WTC11 (cell line): ENCODE measurements around the gene NPLOC4.

Experiments used
- IRF2 ChIP-seq: sonication (generic); formaldehyde crosslinking; IDR thresholded peaks from 2 replicates; pipeline ENCODE4 v1.8.0; 2022; ENCODE audit warnings: low read depth, missing genetic modification reagents, borderline replicate concordance
- TCF7 ChIP-seq: sonication (generic); formaldehyde crosslinking; IDR thresholded peaks from 2 replicates; pipeline ENCODE4 v1.8.0; 2022; ENCODE audit warnings: mild to moderate bottlenecking, low read depth, missing genetic modification reagents, moderate library complexity
- ZNF671 ChIP-seq: fragments of 250-450 bp; sonication (Bioruptor Pico); IDR thresholded peaks from 2 replicates; pipeline ENCODE4 v1.8.0; 2021; ENCODE audit warnings: mild to moderate bottlenecking
- TF ChIP-seq, protein P1 (sequence below): fragments of 200-600 bp; IDR thresholded peaks from 2 replicates; pipeline ENCODE4 v1.8.0; 2022; ENCODE audit warnings: antibody characterized with exemption
- TF ChIP-seq, protein P2 (sequence below): sonication (generic); formaldehyde crosslinking; IDR thresholded peaks from 2 replicates; pipeline ENCODE4 v1.8.0; 2022; ENCODE audit warnings: mild to moderate bottlenecking, missing genetic modification reagents
- TF ChIP-seq, protein P3 (sequence below): fragments of 250-450 bp; sonication (Bioruptor Pico); IDR thresholded peaks from 2 replicates; pipeline ENCODE4 v2.1.2; 2022; ENCODE audit warnings: mild to moderate bottlenecking, moderate library complexity
- TF ChIP-seq, protein P4 (sequence below): sonication (generic); formaldehyde crosslinking; IDR thresholded peaks from 2 replicates; pipeline ENCODE4 v1.8.1; 2022; ENCODE audit warnings: missing genetic modification reagents, borderline replicate concordance
- TF ChIP-seq, protein P5 (sequence below): sonication (generic); formaldehyde crosslinking; conservative IDR thresholded peaks from 2 replicates; pipeline ENCODE4 v1.8.1; 2023; ENCODE audit warnings: mild to moderate bottlenecking, low read depth, missing genetic modification reagents, moderate library complexity

DNA sequence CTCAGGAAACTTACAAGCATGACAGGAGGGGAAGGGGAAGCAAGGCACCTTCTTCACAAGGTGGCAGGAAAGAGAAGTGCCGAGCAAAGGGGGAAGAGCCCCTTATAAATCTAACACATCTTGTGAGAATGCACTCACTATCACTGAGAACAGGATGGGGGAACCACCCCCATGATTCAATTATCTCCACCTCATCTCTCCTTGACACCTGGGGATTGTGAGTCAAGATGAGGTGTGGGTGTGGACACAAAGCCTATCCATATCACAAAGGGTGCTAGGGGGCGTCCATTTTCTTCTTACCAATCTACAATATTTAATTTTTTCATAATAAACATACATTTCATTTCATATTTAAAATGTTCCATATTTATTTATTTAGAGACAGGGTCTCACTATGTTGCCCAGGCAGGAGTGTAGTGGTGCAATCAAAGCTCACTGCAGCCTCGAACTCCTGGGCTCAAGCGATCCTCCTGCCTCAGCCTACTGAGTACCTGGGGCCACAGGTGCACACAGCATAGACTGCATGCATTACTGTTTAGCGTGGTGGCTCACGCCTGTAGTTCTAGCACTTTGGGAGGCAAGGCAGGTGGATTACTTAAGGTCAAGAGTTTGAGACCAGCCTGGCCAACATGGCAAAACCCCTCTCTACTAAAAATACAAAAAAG is 58.2 kb downstream of the NPLOC4 start:
- TF ChIP-seq, protein P1, sequence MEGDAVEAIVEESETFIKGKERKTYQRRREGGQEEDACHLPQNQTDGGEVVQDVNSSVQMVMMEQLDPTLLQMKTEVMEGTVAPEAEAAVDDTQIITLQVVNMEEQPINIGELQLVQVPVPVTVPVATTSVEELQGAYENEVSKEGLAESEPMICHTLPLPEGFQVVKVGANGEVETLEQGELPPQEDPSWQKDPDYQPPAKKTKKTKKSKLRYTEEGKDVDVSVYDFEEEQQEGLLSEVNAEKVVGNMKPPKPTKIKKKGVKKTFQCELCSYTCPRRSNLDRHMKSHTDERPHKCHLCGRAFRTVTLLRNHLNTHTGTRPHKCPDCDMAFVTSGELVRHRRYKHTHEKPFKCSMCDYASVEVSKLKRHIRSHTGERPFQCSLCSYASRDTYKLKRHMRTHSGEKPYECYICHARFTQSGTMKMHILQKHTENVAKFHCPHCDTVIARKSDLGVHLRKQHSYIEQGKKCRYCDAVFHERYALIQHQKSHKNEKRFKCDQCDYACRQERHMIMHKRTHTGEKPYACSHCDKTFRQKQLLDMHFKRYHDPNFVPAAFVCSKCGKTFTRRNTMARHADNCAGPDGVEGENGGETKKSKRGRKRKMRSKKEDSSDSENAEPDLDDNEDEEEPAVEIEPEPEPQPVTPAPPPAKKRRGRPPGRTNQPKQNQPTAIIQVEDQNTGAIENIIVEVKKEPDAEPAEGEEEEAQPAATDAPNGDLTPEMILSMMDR, result no peak
- TF ChIP-seq, protein P2, sequence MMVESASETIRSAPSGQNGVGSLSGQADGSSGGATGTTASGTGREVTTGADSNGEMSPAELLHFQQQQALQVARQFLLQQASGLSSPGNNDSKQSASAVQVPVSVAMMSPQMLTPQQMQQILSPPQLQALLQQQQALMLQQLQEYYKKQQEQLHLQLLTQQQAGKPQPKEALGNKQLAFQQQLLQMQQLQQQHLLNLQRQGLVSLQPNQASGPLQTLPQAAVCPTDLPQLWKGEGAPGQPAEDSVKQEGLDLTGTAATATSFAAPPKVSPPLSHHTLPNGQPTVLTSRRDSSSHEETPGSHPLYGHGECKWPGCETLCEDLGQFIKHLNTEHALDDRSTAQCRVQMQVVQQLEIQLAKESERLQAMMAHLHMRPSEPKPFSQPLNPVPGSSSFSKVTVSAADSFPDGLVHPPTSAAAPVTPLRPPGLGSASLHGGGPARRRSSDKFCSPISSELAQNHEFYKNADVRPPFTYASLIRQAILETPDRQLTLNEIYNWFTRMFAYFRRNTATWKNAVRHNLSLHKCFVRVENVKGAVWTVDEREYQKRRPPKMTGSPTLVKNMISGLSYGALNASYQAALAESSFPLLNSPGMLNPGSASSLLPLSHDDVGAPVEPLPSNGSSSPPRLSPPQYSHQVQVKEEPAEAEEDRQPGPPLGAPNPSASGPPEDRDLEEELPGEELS (CRISPR knock-in tag), result no peak
- TF ChIP-seq, protein P3, sequence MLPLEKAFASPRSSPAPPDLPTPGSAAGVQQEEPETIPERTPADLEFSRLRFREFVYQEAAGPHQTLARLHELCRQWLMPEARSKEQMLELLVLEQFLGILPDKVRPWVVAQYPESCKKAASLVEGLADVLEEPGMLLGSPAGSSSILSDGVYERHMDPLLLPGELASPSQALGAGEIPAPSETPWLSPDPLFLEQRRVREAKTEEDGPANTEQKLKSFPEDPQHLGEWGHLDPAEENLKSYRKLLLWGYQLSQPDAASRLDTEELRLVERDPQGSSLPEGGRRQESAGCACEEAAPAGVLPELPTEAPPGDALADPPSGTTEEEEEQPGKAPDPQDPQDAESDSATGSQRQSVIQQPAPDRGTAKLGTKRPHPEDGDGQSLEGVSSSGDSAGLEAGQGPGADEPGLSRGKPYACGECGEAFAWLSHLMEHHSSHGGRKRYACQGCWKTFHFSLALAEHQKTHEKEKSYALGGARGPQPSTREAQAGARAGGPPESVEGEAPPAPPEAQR (CRISPR knock-in tag), result no peak
- TF ChIP-seq, protein P4, sequence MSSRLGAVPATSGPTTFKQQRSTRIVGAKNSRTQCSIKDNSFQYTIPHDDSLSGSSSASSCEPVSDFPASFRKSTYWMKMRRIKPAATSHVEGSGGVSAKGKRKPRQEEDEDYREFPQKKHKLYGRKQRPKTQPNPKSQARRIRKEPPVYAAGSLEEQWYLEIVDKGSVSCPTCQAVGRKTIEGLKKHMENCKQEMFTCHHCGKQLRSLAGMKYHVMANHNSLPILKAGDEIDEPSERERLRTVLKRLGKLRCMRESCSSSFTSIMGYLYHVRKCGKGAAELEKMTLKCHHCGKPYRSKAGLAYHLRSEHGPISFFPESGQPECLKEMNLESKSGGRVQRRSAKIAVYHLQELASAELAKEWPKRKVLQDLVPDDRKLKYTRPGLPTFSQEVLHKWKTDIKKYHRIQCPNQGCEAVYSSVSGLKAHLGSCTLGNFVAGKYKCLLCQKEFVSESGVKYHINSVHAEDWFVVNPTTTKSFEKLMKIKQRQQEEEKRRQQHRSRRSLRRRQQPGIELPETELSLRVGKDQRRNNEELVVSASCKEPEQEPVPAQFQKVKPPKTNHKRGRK (CRISPR knock-in tag), result no peak
- TF ChIP-seq, protein P5, sequence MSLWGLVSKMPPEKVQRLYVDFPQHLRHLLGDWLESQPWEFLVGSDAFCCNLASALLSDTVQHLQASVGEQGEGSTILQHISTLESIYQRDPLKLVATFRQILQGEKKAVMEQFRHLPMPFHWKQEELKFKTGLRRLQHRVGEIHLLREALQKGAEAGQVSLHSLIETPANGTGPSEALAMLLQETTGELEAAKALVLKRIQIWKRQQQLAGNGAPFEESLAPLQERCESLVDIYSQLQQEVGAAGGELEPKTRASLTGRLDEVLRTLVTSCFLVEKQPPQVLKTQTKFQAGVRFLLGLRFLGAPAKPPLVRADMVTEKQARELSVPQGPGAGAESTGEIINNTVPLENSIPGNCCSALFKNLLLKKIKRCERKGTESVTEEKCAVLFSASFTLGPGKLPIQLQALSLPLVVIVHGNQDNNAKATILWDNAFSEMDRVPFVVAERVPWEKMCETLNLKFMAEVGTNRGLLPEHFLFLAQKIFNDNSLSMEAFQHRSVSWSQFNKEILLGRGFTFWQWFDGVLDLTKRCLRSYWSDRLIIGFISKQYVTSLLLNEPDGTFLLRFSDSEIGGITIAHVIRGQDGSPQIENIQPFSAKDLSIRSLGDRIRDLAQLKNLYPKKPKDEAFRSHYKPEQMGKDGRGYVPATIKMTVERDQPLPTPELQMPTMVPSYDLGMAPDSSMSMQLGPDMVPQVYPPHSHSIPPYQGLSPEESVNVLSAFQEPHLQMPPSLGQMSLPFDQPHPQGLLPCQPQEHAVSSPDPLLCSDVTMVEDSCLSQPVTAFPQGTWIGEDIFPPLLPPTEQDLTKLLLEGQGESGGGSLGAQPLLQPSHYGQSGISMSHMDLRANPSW (CRISPR knock-in tag), result no peak
- TF ChIP-seq TCF7 (CRISPR knock-in tag) (no peak), IRF2 (CRISPR knock-in tag) (no peak), ZNF671 (CRISPR knock-in tag) (no peak)
